HEK293 (cell line): ENCODE data around the gene ACSS2.

Source experiments
- HOXA7 ChIP-seq: sonication (generic); formaldehyde crosslinking; IDR thresholded peaks from 2 replicates; pipeline ENCODE4 v1.8.1; 2022; ENCODE audit warnings: missing genetic modification reagents, borderline replicate concordance
- RBAK ChIP-seq: fragments of 450-650 bp; formaldehyde crosslinking; IDR thresholded peaks from 2 replicates; pipeline ENCODE4 v1.5.1; 2016; ENCODE audit warnings: missing biosample characterization, missing genetic modification characterization
- REST ChIP-seq: fragments of 450-650 bp; formaldehyde crosslinking; IDR thresholded peaks from 2 replicates; pipeline ENCODE4 v1.5.1; 2016; ENCODE audit warnings: missing biosample characterization, missing genetic modification characterization
- TRIM28 ChIP-seq: IDR thresholded peaks from 2 replicates; pipeline ENCODE4 v1.6.1; 2011; ENCODE audit warnings: low read length, control low read depth, borderline replicate concordance
- ZBTB20 ChIP-seq: fragments of 450-650 bp; formaldehyde crosslinking; IDR thresholded peaks from 2 replicates; pipeline ENCODE4 v1.5.1; 2016; ENCODE audit warnings: missing biosample characterization, missing genetic modification characterization
- ZBTB7A ChIP-seq: fragments of 450-650 bp; formaldehyde crosslinking; IDR thresholded peaks from 2 replicates; pipeline ENCODE4 v1.5.1; 2016; ENCODE audit warnings: low read depth, missing biosample characterization, missing genetic modification characterization
- ZFP3 ChIP-seq: fragments of 450-650 bp; formaldehyde crosslinking; IDR thresholded peaks from 2 replicates; pipeline ENCODE4 v1.5.1; 2016; ENCODE audit warnings: low read depth, missing biosample characterization, missing genetic modification characterization
- ZNF148 ChIP-seq: fragments of 450-650 bp; formaldehyde crosslinking; IDR thresholded peaks from 2 replicates; pipeline ENCODE4 v1.5.0; 2017; ENCODE audit warnings: missing biosample characterization, missing genetic modification characterization, borderline replicate concordance
- ZNF302 ChIP-seq: fragments of 450-650 bp; formaldehyde crosslinking; IDR thresholded peaks from 2 replicates; pipeline ENCODE4 v1.5.1; 2016; ENCODE audit warnings: missing biosample characterization, missing genetic modification characterization, low read depth
- ZNF747 ChIP-seq: fragments of 450-650 bp; formaldehyde crosslinking; IDR thresholded peaks from 2 replicates; pipeline ENCODE4 v1.5.1; 2016; ENCODE audit warnings: missing biosample characterization, missing genetic modification characterization
- ZNF768 ChIP-seq: fragments of 450-650 bp; formaldehyde crosslinking; IDR thresholded peaks from 2 replicates; pipeline ENCODE4 v1.5.1; 2018; ENCODE audit warnings: missing biosample characterization, mild to moderate bottlenecking, missing genetic modification characterization
- TF ChIP-seq, protein P1 (sequence below): fragments of 450-650 bp; formaldehyde crosslinking; IDR thresholded peaks from 2 replicates; pipeline ENCODE4 v1.5.1; 2016; ENCODE audit warnings: missing biosample characterization, missing genetic modification characterization
- TF ChIP-seq, protein P2 (sequence below): fragments of 450-650 bp; formaldehyde crosslinking; IDR thresholded peaks from 2 replicates; pipeline ENCODE4 v1.5.1; 2016; ENCODE audit warnings: missing biosample characterization, missing genetic modification characterization, low read depth

GRCh38 chr20:34974246-34974645 is 97.8 kb downstream of the ACSS2 start:
- no peak for TF ChIP-seq ZNF768 (tag by site-specific recombination)
- no peak for TF ChIP-seq ZBTB20 (tag by site-specific recombination)
- TF ChIP-seq HOXA7: no peak
- TF ChIP-seq ZNF148 (tag by site-specific recombination): no peak
- TF ChIP-seq, protein P1, sequence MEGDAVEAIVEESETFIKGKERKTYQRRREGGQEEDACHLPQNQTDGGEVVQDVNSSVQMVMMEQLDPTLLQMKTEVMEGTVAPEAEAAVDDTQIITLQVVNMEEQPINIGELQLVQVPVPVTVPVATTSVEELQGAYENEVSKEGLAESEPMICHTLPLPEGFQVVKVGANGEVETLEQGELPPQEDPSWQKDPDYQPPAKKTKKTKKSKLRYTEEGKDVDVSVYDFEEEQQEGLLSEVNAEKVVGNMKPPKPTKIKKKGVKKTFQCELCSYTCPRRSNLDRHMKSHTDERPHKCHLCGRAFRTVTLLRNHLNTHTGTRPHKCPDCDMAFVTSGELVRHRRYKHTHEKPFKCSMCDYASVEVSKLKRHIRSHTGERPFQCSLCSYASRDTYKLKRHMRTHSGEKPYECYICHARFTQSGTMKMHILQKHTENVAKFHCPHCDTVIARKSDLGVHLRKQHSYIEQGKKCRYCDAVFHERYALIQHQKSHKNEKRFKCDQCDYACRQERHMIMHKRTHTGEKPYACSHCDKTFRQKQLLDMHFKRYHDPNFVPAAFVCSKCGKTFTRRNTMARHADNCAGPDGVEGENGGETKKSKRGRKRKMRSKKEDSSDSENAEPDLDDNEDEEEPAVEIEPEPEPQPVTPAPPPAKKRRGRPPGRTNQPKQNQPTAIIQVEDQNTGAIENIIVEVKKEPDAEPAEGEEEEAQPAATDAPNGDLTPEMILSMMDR (tag by site-specific recombination): no peak
- no peak for TF ChIP-seq ZNF747
- TF ChIP-seq, protein P2, sequence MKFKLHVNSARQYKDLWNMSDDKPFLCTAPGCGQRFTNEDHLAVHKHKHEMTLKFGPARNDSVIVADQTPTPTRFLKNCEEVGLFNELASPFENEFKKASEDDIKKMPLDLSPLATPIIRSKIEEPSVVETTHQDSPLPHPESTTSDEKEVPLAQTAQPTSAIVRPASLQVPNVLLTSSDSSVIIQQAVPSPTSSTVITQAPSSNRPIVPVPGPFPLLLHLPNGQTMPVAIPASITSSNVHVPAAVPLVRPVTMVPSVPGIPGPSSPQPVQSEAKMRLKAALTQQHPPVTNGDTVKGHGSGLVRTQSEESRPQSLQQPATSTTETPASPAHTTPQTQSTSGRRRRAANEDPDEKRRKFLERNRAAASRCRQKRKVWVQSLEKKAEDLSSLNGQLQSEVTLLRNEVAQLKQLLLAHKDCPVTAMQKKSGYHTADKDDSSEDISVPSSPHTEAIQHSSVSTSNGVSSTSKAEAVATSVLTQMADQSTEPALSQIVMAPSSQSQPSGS (tag by site-specific recombination): no peak
- TF ChIP-seq ZNF302 (tag by site-specific recombination): no peak
- no peak for TF ChIP-seq TRIM28
- no peak for TF ChIP-seq RBAK
- no peak for TF ChIP-seq REST
- TF ChIP-seq ZFP3: no peak
- TF ChIP-seq ZBTB7A (tag by site-specific recombination): no peak
